SK-N-SH treated with all-trans-retinoic acid at 6 μM for 48 hours (cell line): Measurements from ENCODE around the gene JAKMIP1.

Source experiments
- ATAC-seq: fragments of 200-7000 bp; cut with Tn5 transposase; 3 replicates; pipeline ENCODE4 v1.9.1; 2020; ENCODE audit warnings: mild to moderate bottlenecking, moderate library complexity
- ARNTL ChIP-seq: fragments of 450-650 bp; formaldehyde crosslinking; IDR thresholded peaks from 2 replicates; pipeline ENCODE4 v1.5.0; 2020; ENCODE audit warnings: low read depth, mild to moderate bottlenecking, moderate library complexity, borderline replicate concordance
- BACH2 ChIP-seq: fragments of 250-450 bp; sonication (Bioruptor Pico); IDR thresholded peaks from 2 replicates; pipeline ENCODE4 v1.9.0; 2021; ENCODE audit warnings: mild to moderate bottlenecking, borderline replicate concordance
- CSDC2 ChIP-seq: fragments of 250-450 bp; sonication (Bioruptor Pico); IDR thresholded peaks from 2 replicates; pipeline ENCODE4 v1.5.0; 2020; ENCODE audit warnings: mild to moderate bottlenecking, moderate library complexity
- CSRNP3 ChIP-seq: fragments of 250-450 bp; sonication (Bioruptor Pico); IDR thresholded peaks from 2 replicates; pipeline ENCODE4 v1.5.1; 2021; ENCODE audit warnings: mild to moderate bottlenecking, moderate library complexity
- ESRRG ChIP-seq: fragments of 250-450 bp; sonication (Bioruptor Pico); IDR thresholded peaks from 2 replicates; pipeline ENCODE4 v1.6.1; 2021; ENCODE audit warnings: mild to moderate bottlenecking
- GLIS3 ChIP-seq: fragments of 250-450 bp; sonication (Bioruptor Pico); IDR thresholded peaks from 2 replicates; pipeline ENCODE4 v1.5.0; 2020; ENCODE audit warnings: mild to moderate bottlenecking, moderate library complexity
- ISL1 ChIP-seq: fragments of 250-450 bp; sonication (Bioruptor Pico); IDR thresholded peaks from 2 replicates; pipeline ENCODE4 v2.1.2; 2022; ENCODE audit warnings: mild to moderate bottlenecking, moderate library complexity
- OSR1 ChIP-seq: fragments of 250-450 bp; sonication (Bioruptor Pico); IDR thresholded peaks from 2 replicates; pipeline ENCODE4 v1.8.0; 2022; ENCODE audit warnings: moderate library complexity, mild to moderate bottlenecking, inconsistent platforms
- PATZ1 ChIP-seq: fragments of 250-450 bp; sonication (Bioruptor Pico); IDR thresholded peaks from 2 replicates; pipeline ENCODE4 v1.8.0; 2020; ENCODE audit warnings: mild to moderate bottlenecking, moderate library complexity, borderline replicate concordance
- POU6F1 ChIP-seq: fragments of 250-450 bp; sonication (Bioruptor Pico); IDR thresholded peaks from 2 replicates; pipeline ENCODE4 v1.8.0; 2021; ENCODE audit warnings: low read depth, mild to moderate bottlenecking, moderate library complexity, borderline replicate concordance
- PPARA ChIP-seq: fragments of 250-450 bp; sonication (Bioruptor Pico); IDR thresholded peaks from 2 replicates; pipeline ENCODE4 v1.5.0; 2020; ENCODE audit warnings: mild to moderate bottlenecking, borderline replicate concordance
- RARB ChIP-seq: fragments of 250-450 bp; sonication (Bioruptor Pico); IDR thresholded peaks from 2 replicates; pipeline ENCODE4 v1.8.0; 2021; ENCODE audit warnings: mild to moderate bottlenecking, moderate library complexity
- SNAI2 ChIP-seq: fragments of 250-450 bp; sonication (Bioruptor Pico); IDR thresholded peaks from 2 replicates; pipeline ENCODE4 v1.5.0; 2020; ENCODE audit warnings: mild to moderate bottlenecking, moderate library complexity
- TCF4 ChIP-seq: fragments of 250-450 bp; sonication (Bioruptor Pico); IDR thresholded peaks from 2 replicates; pipeline ENCODE4 v1.8.0; 2021; ENCODE audit warnings: mild to moderate bottlenecking, moderate library complexity, borderline replicate concordance
- TOX ChIP-seq: fragments of 250-450 bp; sonication (Bioruptor Pico); IDR thresholded peaks from 2 replicates; pipeline ENCODE4 v1.8.0; 2021; ENCODE audit warnings: mild to moderate bottlenecking, moderate library complexity, borderline replicate concordance
- ZC3H10 ChIP-seq: fragments of 250-450 bp; sonication (Bioruptor Pico); IDR thresholded peaks from 2 replicates; pipeline ENCODE4 v1.5.1; 2021; ENCODE audit warnings: mild to moderate bottlenecking, moderate library complexity
- ZFP3 ChIP-seq: fragments of 250-450 bp; sonication (Bioruptor Pico); IDR thresholded peaks from 2 replicates; pipeline ENCODE4 v1.5.0; 2020; ENCODE audit warnings: mild to moderate bottlenecking, moderate library complexity
- ZNF565 ChIP-seq: fragments of 450-650 bp; formaldehyde crosslinking; conservative IDR thresholded peaks from 2 replicates; pipeline ENCODE4 v1.5.0; 2020; ENCODE audit warnings: low read depth, mild to moderate bottlenecking, moderate library complexity
- ZNF70 ChIP-seq: fragments of 450-650 bp; formaldehyde crosslinking; IDR thresholded peaks from 2 replicates; pipeline ENCODE4 v1.5.0; 2020; ENCODE audit warnings: mild to moderate bottlenecking, moderate library complexity
- ZNF8 ChIP-seq: fragments of 450-650 bp; formaldehyde crosslinking; IDR thresholded peaks from 2 replicates; pipeline ENCODE4 v1.5.0; 2020; ENCODE audit warnings: mild to moderate bottlenecking, moderate library complexity
- TF ChIP-seq, protein P1 (sequence below): fragments of 250-450 bp; sonication (Bioruptor Pico); IDR thresholded peaks from 2 replicates; pipeline ENCODE4 v1.5.0; 2020; ENCODE audit warnings: mild to moderate bottlenecking, moderate library complexity
- TF ChIP-seq, protein P2 (sequence below): fragments of 250-450 bp; sonication (Bioruptor Pico); IDR thresholded peaks from 2 replicates; pipeline ENCODE4 v1.5.1; 2020; ENCODE audit warnings: low read depth, mild to moderate bottlenecking, moderate library complexity

JAKMIP1 gene

GRCh38 chr4:6118201-6118600 lies 82.1 kb downstream of the JAKMIP1 start:
- no peak for ATAC-seq
- TF ChIP-seq ISL1 (CRISPR knock-in tag) = no peak
- no peak for TF ChIP-seq SNAI2
- TF ChIP-seq BACH2 (CRISPR knock-in tag) = no peak
- no peak for TF ChIP-seq GLIS3
- TF ChIP-seq ARNTL = no peak
- no peak for TF ChIP-seq TOX (CRISPR knock-in tag)
- no peak for TF ChIP-seq POU6F1 (CRISPR knock-in tag)
- TF ChIP-seq ZNF70 (CRISPR knock-in tag) = no peak
- TF ChIP-seq ZFP3 (CRISPR knock-in tag) = no peak
- TF ChIP-seq PATZ1 = no peak
- TF ChIP-seq OSR1 (CRISPR knock-in tag) = no peak
- TF ChIP-seq, protein P1, sequence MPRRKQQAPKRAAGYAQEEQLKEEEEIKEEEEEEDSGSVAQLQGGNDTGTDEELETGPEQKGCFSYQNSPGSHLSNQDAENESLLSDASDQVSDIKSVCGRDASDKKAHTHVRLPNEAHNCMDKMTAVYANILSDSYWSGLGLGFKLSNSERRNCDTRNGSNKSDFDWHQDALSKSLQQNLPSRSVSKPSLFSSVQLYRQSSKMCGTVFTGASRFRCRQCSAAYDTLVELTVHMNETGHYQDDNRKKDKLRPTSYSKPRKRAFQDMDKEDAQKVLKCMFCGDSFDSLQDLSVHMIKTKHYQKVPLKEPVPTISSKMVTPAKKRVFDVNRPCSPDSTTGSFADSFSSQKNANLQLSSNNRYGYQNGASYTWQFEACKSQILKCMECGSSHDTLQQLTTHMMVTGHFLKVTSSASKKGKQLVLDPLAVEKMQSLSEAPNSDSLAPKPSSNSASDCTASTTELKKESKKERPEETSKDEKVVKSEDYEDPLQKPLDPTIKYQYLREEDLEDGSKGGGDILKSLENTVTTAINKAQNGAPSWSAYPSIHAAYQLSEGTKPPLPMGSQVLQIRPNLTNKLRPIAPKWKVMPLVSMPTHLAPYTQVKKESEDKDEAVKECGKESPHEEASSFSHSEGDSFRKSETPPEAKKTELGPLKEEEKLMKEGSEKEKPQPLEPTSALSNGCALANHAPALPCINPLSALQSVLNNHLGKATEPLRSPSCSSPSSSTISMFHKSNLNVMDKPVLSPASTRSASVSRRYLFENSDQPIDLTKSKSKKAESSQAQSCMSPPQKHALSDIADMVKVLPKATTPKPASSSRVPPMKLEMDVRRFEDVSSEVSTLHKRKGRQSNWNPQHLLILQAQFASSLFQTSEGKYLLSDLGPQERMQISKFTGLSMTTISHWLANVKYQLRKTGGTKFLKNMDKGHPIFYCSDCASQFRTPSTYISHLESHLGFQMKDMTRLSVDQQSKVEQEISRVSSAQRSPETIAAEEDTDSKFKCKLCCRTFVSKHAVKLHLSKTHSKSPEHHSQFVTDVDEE = no peak
- TF ChIP-seq CSDC2 = no peak
- TF ChIP-seq, protein P2, sequence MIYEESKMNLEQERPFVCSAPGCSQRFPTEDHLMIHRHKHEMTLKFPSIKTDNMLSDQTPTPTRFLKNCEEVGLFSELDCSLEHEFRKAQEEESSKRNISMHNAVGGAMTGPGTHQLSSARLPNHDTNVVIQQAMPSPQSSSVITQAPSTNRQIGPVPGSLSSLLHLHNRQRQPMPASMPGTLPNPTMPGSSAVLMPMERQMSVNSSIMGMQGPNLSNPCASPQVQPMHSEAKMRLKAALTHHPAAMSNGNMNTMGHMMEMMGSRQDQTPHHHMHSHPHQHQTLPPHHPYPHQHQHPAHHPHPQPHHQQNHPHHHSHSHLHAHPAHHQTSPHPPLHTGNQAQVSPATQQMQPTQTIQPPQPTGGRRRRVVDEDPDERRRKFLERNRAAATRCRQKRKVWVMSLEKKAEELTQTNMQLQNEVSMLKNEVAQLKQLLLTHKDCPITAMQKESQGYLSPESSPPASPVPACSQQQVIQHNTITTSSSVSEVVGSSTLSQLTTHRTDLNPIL (CRISPR knock-in tag) = no peak
- TF ChIP-seq ZNF8 (CRISPR knock-in tag) = no peak
- no peak for TF ChIP-seq TCF4 (CRISPR knock-in tag)
- TF ChIP-seq ZC3H10 (CRISPR knock-in tag) = no peak
- TF ChIP-seq ZNF565 (CRISPR knock-in tag) = no peak
- TF ChIP-seq ESRRG = no peak
- TF ChIP-seq RARB (CRISPR knock-in tag) = no peak

DNA sequence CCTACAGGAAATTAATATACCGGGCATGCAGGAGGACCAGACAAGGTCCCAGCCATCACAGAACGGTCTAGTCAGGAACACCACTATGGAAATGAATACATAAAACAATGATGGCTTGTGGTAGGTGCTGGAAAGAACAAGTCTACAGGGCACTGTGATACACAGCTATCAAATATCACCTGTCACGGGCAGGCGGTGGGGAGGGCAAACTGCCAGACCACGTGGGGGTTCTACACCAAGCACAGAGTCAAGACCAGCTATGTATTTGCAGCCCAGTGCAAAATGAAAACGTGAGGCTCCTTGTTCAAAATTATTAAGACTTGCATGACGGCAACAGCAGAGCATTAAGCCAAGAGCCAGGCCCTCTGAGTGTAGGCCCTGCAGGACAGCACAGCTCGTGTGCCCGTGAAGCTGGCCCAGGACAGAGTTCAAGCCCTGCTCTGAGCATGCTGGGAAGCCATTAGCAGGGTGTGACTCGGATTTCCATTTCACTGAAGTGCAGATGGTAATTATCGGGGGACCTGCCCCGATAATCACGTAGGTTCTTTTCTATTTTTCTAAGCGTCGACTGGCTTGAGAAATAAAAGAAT lies 83.6 kb downstream of the JAKMIP1 start:
- TF ChIP-seq ZNF565 (CRISPR knock-in tag) (no peak), BACH2 (CRISPR knock-in tag) (no peak), PPARA (CRISPR knock-in tag) (no peak), CSRNP3 (CRISPR knock-in tag) (no peak), ISL1 (CRISPR knock-in tag) (no peak), ZNF8 (CRISPR knock-in tag) (no peak), RARB (CRISPR knock-in tag) (no peak), TCF4 (CRISPR knock-in tag) (no peak), ZNF70 (CRISPR knock-in tag) (no peak), GLIS3 (no peak), ZFP3 (CRISPR knock-in tag) (no peak), SNAI2 (no peak), PATZ1 (no peak)
- TF ChIP-seq, protein P1 = no peak
- TF ChIP-seq, protein P2 (CRISPR knock-in tag) = no peak
- no peak for ATAC-seq
